GDM1 (cell line): Measurements from ENCODE around the gene RBM5.
A peak's percentile ranks its signal among the peaks of the same experiment; 100 is the strongest.

Source experiments
- DNase-seq: peaks from one replicate; lab custom pipeline; 2025; lab: John Stamatoyannopoulos, UW

The RBM5 gene

GRCh38 chr3:50138266-50139200, 49.8 kb downstream of the RBM5 start:
- peak; percentile 56 for DNase-seq

- no peak for DNase-seq
Observed at GRCh38 chr3:50139308-50139707, 50.6 kb downstream of the RBM5 start.

GRCh38 chr3:50139718-50140423, 51.2 kb downstream of the RBM5 start:
- no peak for DNase-seq

GRCh38 chr3:50140990-50141389, 52.3 kb downstream of the RBM5 start:
- DNase-seq, result no peak

- no peak for DNase-seq
Observed at GRCh38 chr3:50146316-50146901, 57.7 kb downstream of the RBM5 start.

GRCh38 chr3:50147016-50147415, 58.3 kb downstream of the RBM5 start:
- no peak for DNase-seq

- DNase-seq, result no peak
Observed at GRCh38 chr3:50147447-50147846, 58.7 kb downstream of the RBM5 start.

- DNase-seq, result no peak
Observed at GRCh38 chr3:50147861-50148260, 59.1 kb downstream of the RBM5 start.

GRCh38 chr3:50150404-50150750, 61.7 kb downstream of the RBM5 start:
- no peak for DNase-seq

GRCh38 chr3:50150863-50151686, 62.4 kb downstream of the RBM5 start:
- no peak for DNase-seq

- no peak for DNase-seq
Observed at GRCh38 chr3:50151728-50152127, 63.0 kb downstream of the RBM5 start.

GRCh38 chr3:50153782-50154475, 65.2 kb downstream of the RBM5 start:
- DNase-seq, result no peak

GRCh38 chr3:50154476-50154839, 65.7 kb downstream of the RBM5 start:
- DNase-seq, result no peak

- DNase-seq, result peak; percentile 63
Observed at GRCh38 chr3:50154840-50155490, 66.2 kb downstream of the RBM5 start, which contains the start of gene SEMA3F. SEMA3F (plus strand) TSS chr3:50155324; CDS start chr3:50159623, 4,299 bp downstream.

GRCh38 chr3:50155491-50155878, 66.8 kb downstream of the RBM5 start:
- DNase-seq, result no peak

GRCh38 chr3:50155891-50156290, 67.2 kb downstream of the RBM5 start:
- DNase-seq, result no peak

- DNase-seq, result no peak
Observed at GRCh38 chr3:50156549-50157493, 68.1 kb downstream of the RBM5 start.

- no peak for DNase-seq
Observed at GRCh38 chr3:50157827-50158529, 69.3 kb downstream of the RBM5 start.

- DNase-seq, result no peak
Observed at GRCh38 chr3:50158530-50159146, 69.9 kb downstream of the RBM5 start.
